HG02885 (cell line): ENCODE measurements around the gene ROR2.

Source experiments
- ATAC-seq: cut with Tn5 transposase; IDR thresholded peaks from one replicate; pipeline ENCODE4 v1.9.1; 2021; ENCODE audit warnings: mild to moderate bottlenecking; ENCODE audit not compliant: unreplicated experiment, poor library complexity

ROR2 gene

GRCh38 chr9:91904588-91905236 lies 45.3 kb downstream of the ROR2 start:
- no peak for ATAC-seq

- ATAC-seq = no peak
These were observed 46.7 kb downstream of the ROR2 start for GRCh38 chr9:91903126-91903911.

- no peak for ATAC-seq
These were observed 47.4 kb downstream of the ROR2 start for GRCh38 chr9:91902475-91903125.

- no peak for ATAC-seq
These were observed 49.2 kb downstream of the ROR2 start for GRCh38 chr9:91900797-91901177.

- ATAC-seq = no peak
These were observed 49.8 kb downstream of the ROR2 start for GRCh38 chr9:91900055-91900796.

GRCh38 chr9:91899594-91899993 lies 50.4 kb downstream of the ROR2 start:
- ATAC-seq = no peak

GRCh38 chr9:91899219-91899563 lies 50.8 kb downstream of the ROR2 start:
- no peak for ATAC-seq

GRCh38 chr9:91898451-91899218 lies 51.4 kb downstream of the ROR2 start:
- no peak for ATAC-seq

- ATAC-seq = no peak
These were observed 52.8 kb downstream of the ROR2 start for GRCh38 chr9:91897201-91897600.

- ATAC-seq = no peak
These were observed 53.4 kb downstream of the ROR2 start for GRCh38 chr9:91896513-91897121.

GRCh38 chr9:91896097-91896496 lies 53.9 kb downstream of the ROR2 start:
- ATAC-seq = no peak

- no peak for ATAC-seq
These were observed 55.5 kb downstream of the ROR2 start for GRCh38 chr9:91894536-91894935.

GRCh38 chr9:91894023-91894422 lies 56.0 kb downstream of the ROR2 start:
- no peak for ATAC-seq

GRCh38 chr9:91891915-91892314 lies 58.1 kb downstream of the ROR2 start:
- ATAC-seq = no peak

- ATAC-seq = no peak
These were observed 59.4 kb downstream of the ROR2 start for GRCh38 chr9:91890662-91891061.

- no peak for ATAC-seq
These were observed 60.7 kb downstream of the ROR2 start for GRCh38 chr9:91889161-91889911.

GRCh38 chr9:91886414-91887076 lies 63.5 kb downstream of the ROR2 start:
- no peak for ATAC-seq

GRCh38 chr9:91885746-91886413 lies 64.1 kb downstream of the ROR2 start:
- ATAC-seq = no peak
